Measurements from ENCODE around the gene CSE1L.
"Not testable (repeated sequence)": the region's sequence is repeated elsewhere in the genome, so short reads cannot be mapped to it uniquely, and the experiment has no call there.

The CSE1L gene

DNA sequence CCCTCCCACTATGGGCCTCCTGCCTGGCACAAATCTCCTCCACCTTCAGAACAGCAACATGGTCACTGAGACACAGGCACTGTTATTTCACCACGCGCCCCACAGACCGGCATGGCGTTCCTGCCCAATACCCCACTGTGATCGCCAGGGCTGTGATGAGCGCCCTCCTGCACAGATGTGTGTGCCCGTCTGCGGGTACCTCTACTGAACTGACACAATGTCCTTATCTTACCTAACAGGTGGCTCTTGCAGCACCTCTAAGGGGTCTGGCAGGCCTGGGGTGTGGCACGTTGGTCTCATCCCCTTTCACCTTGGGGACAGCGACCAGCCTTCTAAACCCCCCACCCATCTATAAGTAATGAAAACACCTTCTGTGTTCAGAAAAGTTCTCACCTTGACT is 77.9 kb downstream of the CSE1L start:
- DNase-seq (ENCODE audit: low read depth): no peak
- TF ChIP-seq, protein P1, sequence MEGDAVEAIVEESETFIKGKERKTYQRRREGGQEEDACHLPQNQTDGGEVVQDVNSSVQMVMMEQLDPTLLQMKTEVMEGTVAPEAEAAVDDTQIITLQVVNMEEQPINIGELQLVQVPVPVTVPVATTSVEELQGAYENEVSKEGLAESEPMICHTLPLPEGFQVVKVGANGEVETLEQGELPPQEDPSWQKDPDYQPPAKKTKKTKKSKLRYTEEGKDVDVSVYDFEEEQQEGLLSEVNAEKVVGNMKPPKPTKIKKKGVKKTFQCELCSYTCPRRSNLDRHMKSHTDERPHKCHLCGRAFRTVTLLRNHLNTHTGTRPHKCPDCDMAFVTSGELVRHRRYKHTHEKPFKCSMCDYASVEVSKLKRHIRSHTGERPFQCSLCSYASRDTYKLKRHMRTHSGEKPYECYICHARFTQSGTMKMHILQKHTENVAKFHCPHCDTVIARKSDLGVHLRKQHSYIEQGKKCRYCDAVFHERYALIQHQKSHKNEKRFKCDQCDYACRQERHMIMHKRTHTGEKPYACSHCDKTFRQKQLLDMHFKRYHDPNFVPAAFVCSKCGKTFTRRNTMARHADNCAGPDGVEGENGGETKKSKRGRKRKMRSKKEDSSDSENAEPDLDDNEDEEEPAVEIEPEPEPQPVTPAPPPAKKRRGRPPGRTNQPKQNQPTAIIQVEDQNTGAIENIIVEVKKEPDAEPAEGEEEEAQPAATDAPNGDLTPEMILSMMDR (conservative IDR thresholded peaks at IDR 0.05; ENCODE audit: low read depth, low read length): no peak
- H3K4me3 ChIP-seq (ENCODE audit: low read length): no peak overlapping the region

DNA sequence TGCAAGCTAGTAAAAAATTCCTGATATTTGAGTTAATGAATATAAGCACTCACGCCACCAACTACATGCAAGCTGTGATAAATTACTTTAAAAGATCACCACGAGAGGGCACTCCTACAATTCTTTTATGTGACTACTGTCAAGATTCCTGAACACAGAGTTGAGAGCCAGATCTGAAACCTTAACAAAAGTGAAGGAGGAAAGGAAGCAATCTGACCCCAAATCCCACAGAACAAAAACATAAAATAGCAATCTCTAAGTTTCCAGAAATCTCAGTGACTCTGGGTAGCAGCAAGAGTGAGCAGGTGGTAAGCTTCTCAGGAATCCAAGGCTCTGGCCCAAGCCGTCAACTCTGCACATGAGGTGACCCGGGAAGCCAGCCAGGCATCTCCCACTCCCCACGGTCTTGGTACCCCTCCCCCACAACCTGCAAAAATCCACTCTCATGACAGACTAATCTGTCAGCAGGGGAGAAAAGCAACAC is 86.9 kb downstream of the CSE1L start:
- peak; percentile 42 for DNase-seq (ENCODE audit: low read depth)
- TF ChIP-seq, protein P1 (conservative IDR thresholded peaks at IDR 0.05; ENCODE audit: low read depth, low read length): peak; percentile 49

DNA sequence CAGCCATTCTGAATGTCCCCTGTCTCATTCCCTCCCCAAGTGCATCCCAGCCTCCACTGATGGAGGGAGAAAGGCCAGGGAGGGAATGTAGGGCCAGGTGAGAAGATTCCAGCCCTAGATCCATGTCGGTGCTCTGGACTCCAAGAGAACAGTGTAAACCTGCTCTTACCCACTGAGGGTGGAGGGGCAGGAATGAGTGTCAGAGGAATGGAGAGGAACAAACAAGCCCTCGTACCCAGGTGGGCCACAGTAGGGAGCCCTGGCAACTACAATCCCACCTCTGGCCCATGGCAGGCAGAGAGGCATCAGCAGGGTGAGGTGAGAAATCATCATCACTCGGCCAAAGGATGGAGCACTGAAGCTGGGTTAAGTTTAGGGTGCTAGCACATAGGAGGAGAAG is 87.5 kb downstream of the CSE1L start:
- no peak for DNase-seq (ENCODE audit: low read depth)
- TF ChIP-seq, protein P1 (conservative IDR thresholded peaks at IDR 0.05; ENCODE audit: low read depth, low read length): no peak

More for the DNA sequence above, 86.9 kb downstream of the CSE1L start:
- no peak overlapping the region for H3K4me3 ChIP-seq (ENCODE audit: low read length)

DNA sequence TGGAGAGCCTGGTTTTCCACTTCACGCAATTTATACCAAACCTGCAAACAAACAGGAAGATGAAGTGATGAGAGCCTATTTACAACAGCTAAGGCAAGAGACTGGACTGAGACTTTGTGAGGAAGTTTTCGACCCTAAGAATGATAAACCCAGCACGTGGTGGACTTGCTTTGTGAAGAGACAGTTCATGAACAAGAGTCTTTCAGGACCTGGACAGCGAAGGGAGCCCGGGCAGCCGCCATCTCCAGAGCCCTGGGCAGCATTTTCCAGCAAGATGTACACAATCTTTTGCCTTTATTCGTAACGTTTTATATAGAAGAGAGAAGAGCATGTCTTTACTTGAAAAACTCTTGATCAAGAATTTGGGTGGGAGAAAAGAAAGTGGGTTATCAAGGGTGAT is 88.7 kb downstream of the CSE1L start:
- not testable (repeated sequence) for H3K4me3 ChIP-seq (ENCODE audit: low read length); DNase-seq (ENCODE audit: low read depth)

More for the DNA sequence above, 87.5 kb downstream of the CSE1L start:
- H3K4me3 ChIP-seq (ENCODE audit: low read length): no peak overlapping the region

DNA sequence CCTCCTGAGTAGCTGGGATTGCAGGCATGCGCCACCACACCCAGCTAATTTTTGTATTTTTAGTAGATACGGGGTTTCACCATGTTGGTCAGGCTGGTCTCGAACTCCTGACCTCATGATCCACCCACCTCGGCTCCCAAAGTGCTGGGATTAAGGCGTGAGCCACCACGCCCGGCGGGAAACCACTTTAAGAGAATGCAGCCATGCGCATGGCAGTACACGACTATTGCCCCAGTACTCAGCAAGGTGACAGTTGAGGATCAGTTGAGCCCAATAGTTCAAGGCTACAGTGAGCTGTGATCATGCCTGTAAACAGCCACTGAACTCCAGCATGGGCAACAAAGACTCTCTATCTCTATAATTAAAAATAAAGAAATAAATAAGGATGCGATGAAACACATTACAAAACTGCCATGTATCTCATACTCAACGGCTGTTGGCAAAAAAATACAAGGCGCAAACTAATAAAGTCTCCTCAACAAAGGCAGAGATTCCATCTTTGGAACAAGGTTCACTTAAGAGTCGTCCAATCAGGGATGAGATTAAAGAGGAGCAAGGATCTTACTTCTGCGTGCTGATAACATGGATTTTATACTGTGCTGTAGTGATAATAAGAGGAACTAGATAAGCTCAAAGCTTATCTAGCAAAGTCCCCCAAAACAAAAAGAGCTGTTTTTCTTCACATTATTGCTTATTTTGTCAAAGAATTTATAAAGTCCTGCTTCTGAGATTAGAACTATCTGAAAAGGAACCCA is 90.9 kb downstream of the CSE1L start:
- no peak for DNase-seq (ENCODE audit: low read depth)
- no peak overlapping the region for H3K4me3 ChIP-seq (ENCODE audit: low read length)
- TF ChIP-seq, protein P1 (conservative IDR thresholded peaks at IDR 0.05; ENCODE audit: low read depth, low read length): no peak

DNA sequence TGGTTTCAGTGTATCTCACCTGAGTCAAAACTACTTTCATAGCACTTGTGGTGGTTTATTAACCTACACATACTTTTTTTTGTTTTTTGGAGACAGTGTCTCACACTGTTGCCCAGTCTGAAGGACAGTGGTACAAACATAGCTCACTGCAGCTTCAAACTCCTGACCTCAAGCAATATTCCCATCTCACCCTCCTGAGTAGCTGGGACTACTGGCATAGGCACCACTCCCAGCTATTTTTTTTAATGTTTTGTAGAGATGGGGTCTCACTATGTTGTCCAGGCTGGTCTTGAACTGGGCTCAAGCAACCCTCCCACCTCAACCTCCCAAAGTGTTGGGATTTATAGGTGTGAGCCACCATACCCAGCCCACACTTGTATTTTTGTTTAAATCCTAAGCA is 92.3 kb downstream of the CSE1L start:
- no peak for DNase-seq (ENCODE audit: low read depth)
- no peak overlapping the region for H3K4me3 ChIP-seq (ENCODE audit: low read length)
- TF ChIP-seq, protein P1 (conservative IDR thresholded peaks at IDR 0.05; ENCODE audit: low read depth, low read length): no peak

DNA sequence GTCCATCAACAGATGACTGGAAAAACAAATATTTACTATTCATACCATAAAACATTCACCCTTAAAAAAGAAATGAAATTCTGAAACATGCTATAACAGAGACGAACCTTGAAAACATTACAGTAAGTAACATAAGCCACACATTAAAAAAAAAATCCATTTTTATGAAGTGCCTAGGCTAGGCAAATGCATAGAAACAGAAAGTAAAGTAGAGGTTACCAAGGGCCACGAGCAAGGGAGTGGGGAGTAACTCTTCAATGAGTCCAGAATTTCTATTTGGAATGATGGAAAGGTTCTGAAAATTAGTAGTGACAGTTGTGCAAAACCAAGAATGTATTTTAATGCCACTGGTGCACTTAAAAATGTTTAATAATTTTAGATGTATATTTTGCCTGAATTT is 94.3 kb downstream of the CSE1L start:
- H3K4me3 ChIP-seq (ENCODE audit: low read length): no peak overlapping the region
- no peak for DNase-seq (ENCODE audit: low read depth)
- TF ChIP-seq, protein P1 (conservative IDR thresholded peaks at IDR 0.05; ENCODE audit: low read depth, low read length): no peak

Measured in retinal pigment epithelial cell (primary cell).